ENCODE data around the gene ANKS1A.

The ANKS1A gene

GRCh38 chr6:35042031-35042815, 153.2 kb downstream of the ANKS1A start:
- no peak for DNase-seq (ENCODE audit: low spot score)

GRCh38 chr6:35043381-35044130, 154.5 kb downstream of the ANKS1A start:
- DNase-seq (ENCODE audit: low spot score), result no peak

GRCh38 chr6:35044145-35044745, 155.2 kb downstream of the ANKS1A start:
- DNase-seq (ENCODE audit: low spot score), result no peak

- no peak for DNase-seq (ENCODE audit: low spot score)
Observed at GRCh38 chr6:35044761-35045421, 155.8 kb downstream of the ANKS1A start.

GRCh38 chr6:35046103-35046502, 157.0 kb downstream of the ANKS1A start:
- no peak for DNase-seq (ENCODE audit: low spot score)

- DNase-seq (ENCODE audit: low spot score), result no peak
Observed at GRCh38 chr6:35046862-35047261, 157.8 kb downstream of the ANKS1A start.

GRCh38 chr6:35047265-35048011, 158.4 kb downstream of the ANKS1A start:
- DNase-seq (ENCODE audit: low spot score), result peak; percentile 76

GRCh38 chr6:35048031-35048613, 159.1 kb downstream of the ANKS1A start:
- no peak for DNase-seq (ENCODE audit: low spot score)

GRCh38 chr6:35048631-35049083, 159.6 kb downstream of the ANKS1A start:
- DNase-seq (ENCODE audit: low spot score), result no peak

- no peak for DNase-seq (ENCODE audit: low spot score)
Observed at GRCh38 chr6:35049156-35049735, 160.2 kb downstream of the ANKS1A start.

- peak; percentile 82 for DNase-seq (ENCODE audit: low spot score)
Observed at GRCh38 chr6:35049900-35050756, 161.1 kb downstream of the ANKS1A start.

GRCh38 chr6:35050757-35051330, 161.8 kb downstream of the ANKS1A start:
- no peak for DNase-seq (ENCODE audit: low spot score)

- no peak for DNase-seq (ENCODE audit: low spot score)
Observed at GRCh38 chr6:35051396-35051795, 162.3 kb downstream of the ANKS1A start.

GRCh38 chr6:35051997-35052583, 163.0 kb downstream of the ANKS1A start:
- no peak for DNase-seq (ENCODE audit: low spot score)

- peak; percentile 52 for DNase-seq (ENCODE audit: low spot score)
Observed at GRCh38 chr6:35052694-35053565, 163.9 kb downstream of the ANKS1A start.

GRCh38 chr6:35053701-35054100, 164.6 kb downstream of the ANKS1A start:
- no peak for DNase-seq (ENCODE audit: low spot score)

- no peak for DNase-seq (ENCODE audit: low spot score)
Observed at GRCh38 chr6:35054106-35054742, 165.2 kb downstream of the ANKS1A start.

GRCh38 chr6:35054743-35055130, 165.7 kb downstream of the ANKS1A start:
- no peak for DNase-seq (ENCODE audit: low spot score)
